ENCODE results near the gene RIF1. TPM values are rescaled to one million over a fixed set of nuclear protein-coding genes. Genes with fewer than 3 reads are reported as not detected.
A peak's percentile ranks its signal among the peaks of the same experiment; 100 is the strongest.
"Not testable (repeated sequence)": the region's sequence is repeated elsewhere in the genome, so short reads cannot be mapped to it uniquely, and the experiment has no call there.

The RIF1 gene
- total RNA-seq, 2 donors from 2014 or later, result 27.8 to 34.2 TPM

DNA sequence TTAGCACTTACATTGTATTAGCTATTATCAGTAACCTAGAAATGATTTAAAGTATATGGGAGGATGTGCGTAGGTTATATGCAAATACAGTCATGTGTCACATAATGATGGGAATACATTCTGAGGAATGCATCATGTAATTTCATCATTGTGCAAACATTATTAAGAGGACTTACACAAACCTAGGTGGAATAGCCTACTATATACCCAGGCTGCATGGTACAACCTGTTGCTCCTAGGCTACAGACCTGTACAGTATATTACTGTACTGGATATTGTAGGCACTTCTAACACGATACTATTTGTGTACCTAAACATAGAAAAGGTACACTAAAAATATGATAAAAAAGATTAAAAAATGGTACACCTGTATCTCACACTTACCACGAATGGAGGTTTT is 7.9 kb downstream of the RIF1 start:
- DNase-seq, result no peak
- no peaks in the 10 kb centered on the region for H3K4me1 ChIP-seq
- intact Hi-C loops (cut with DNase I), result no loop called here
- H3K4me3 ChIP-seq, result no peak overlapping the region
- H3K9ac ChIP-seq (ENCODE audit: low read depth in 2 of 2, low read length in 2 of 2), result no peak overlapping the region
- no peaks in the 10 kb centered on the region for H3K27me3 ChIP-seq
- H3K36me3 ChIP-seq, result no peaks in the 10 kb centered on the region
- TF ChIP-seq, protein P1, sequence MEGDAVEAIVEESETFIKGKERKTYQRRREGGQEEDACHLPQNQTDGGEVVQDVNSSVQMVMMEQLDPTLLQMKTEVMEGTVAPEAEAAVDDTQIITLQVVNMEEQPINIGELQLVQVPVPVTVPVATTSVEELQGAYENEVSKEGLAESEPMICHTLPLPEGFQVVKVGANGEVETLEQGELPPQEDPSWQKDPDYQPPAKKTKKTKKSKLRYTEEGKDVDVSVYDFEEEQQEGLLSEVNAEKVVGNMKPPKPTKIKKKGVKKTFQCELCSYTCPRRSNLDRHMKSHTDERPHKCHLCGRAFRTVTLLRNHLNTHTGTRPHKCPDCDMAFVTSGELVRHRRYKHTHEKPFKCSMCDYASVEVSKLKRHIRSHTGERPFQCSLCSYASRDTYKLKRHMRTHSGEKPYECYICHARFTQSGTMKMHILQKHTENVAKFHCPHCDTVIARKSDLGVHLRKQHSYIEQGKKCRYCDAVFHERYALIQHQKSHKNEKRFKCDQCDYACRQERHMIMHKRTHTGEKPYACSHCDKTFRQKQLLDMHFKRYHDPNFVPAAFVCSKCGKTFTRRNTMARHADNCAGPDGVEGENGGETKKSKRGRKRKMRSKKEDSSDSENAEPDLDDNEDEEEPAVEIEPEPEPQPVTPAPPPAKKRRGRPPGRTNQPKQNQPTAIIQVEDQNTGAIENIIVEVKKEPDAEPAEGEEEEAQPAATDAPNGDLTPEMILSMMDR (IDR thresholded peaks at IDR 0.05), result no peak
- no peak overlapping the region for H3K27ac ChIP-seq
- H3K9me3 ChIP-seq, result no peaks in the 10 kb centered on the region

DNA sequence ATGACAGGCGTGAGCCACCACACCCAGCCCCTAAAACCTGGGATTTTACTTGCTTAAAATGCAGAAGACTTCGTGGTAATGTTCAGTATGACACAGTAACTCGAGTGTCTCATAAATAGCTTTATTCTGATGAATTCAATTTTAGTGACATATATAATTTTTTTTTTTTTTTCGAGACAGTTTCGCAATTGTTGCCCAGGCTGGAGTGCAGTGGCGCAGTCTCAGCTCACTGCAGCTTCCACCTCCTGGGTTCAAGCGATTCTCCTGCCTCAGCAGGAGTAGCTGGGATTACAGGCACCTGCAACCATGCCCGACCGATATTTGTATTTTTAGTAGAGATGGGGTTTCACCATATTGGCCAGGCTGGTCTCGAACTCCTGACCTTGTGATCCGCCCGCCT is 12.0 kb downstream of the RIF1 start:
- H3K4me1 ChIP-seq; H3K9ac ChIP-seq (ENCODE audit: low read depth in 2 of 2, low read length in 2 of 2); H3K36me3 ChIP-seq; H3K9me3 ChIP-seq; intact Hi-C loops (cut with DNase I); H3K27me3 ChIP-seq; H3K4me3 ChIP-seq; DNase-seq; H3K27ac ChIP-seq: not testable (repeated sequence)

DNA sequence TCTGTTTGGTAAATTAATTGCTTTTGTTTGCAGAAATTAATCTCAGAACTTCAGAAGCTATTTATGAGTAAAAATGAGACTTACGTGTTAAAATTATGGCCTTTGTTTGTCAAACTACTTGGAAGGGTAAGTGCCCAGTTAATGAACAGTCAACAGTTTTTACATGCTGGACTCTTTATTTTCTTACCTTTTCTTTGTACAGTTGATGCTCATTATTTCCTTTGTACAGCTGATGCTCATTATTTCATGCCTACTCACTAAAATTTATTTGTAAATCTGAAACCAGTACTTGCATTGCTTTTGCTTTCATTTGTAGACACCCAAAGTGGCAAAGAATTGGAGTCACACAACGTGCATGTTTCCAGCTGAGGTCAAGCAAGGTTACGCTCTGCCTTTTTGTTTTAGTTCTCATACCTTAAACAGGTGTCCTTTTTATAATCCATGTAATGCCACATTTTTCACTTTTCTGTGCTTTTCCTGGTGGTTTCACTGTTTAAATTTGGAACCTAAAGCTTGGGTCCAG is 13.3 kb downstream of the RIF1 start:
- intact Hi-C loops (cut with DNase I), result no loop called here
- H3K9me3 ChIP-seq, result no peaks in the 10 kb centered on the region
- DNase-seq, result no peak
- H3K27me3 ChIP-seq, result no peaks in the 10 kb centered on the region
- H3K36me3 ChIP-seq, result no peaks in the 10 kb centered on the region
- TF ChIP-seq, protein P1 (IDR thresholded peaks at IDR 0.05), result no peak
- no peaks in the 10 kb centered on the region for H3K4me1 ChIP-seq
- no peak overlapping the region for H3K9ac ChIP-seq (ENCODE audit: low read depth in 2 of 2, low read length in 2 of 2)
- no peak overlapping the region for H3K4me3 ChIP-seq
- no peak overlapping the region for H3K27ac ChIP-seq

DNA sequence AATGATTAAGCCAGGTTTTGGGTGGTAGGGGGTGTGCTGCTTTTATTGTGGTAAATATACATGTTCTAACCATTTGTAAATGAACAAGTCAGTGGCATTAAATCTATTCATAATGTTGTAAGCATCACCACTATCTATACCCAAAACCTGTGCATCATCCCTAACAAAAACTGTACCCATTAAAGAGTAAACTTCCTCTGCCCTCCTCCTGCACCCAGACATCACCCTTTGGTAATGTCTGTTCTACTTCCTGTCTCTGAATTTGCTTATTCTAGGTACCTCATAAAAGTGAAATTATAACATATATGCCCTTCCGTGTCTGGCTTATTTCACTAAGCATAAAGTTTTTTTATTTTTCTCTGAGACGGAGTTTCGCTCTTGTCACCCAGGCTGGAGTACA is 14.1 kb downstream of the RIF1 start:
- DNase-seq, result no peak
- H3K4me1 ChIP-seq, result no peaks in the 10 kb centered on the region

DNA sequence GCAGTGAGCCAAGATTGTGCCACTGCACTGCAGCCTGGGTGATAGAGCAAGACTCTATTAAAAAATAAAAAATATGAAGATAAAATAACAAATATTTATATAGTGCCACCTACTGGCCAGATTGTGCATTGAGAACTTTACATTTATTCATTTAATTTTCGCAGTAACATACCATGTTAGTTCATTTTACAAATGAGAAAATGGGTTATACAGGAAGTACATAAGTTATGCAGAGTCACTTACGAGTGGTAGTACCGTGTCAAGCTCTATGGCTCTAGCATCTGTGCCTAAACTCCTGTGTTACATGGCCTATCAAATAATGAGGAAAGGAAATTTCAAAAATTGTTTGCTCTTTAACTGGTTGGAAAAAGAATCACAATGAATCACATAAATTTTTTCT is 27.9 kb downstream of the RIF1 start:
- Histone ChIP-seq H3K27me3 (no peaks in the 10 kb centered on the region), H3K4me1 (peaks cover 3% of the 10 kb centered on the region), H3K36me3 (peaks cover 10% of the 10 kb centered on the region), H3K4me3 (no peak overlapping the region), H3K27ac (peak overlapping the region; percentile 45), H3K9me3 (no peaks in the 10 kb centered on the region), H3K9ac (ENCODE audit: low read depth in 2 of 2, low read length in 2 of 2) (no peak overlapping the region)
- TF ChIP-seq, protein P1 (IDR thresholded peaks at IDR 0.05), result peak; percentile 79
- intact Hi-C loops (cut with DNase I), result loop anchor here (10.0 kb wide), 1 partner anchor 173 kb away; the partner anchor contains the start of gene RBM43
- no peak for DNase-seq

More for the DNA sequence above, 14.1 kb downstream of the RIF1 start:
- intact Hi-C loops (cut with DNase I), result no loop called here
- no peaks in the 10 kb centered on the region for H3K9me3 ChIP-seq
- no peak overlapping the region for H3K9ac ChIP-seq (ENCODE audit: low read depth in 2 of 2, low read length in 2 of 2)
- no peaks in the 10 kb centered on the region for H3K36me3 ChIP-seq
- TF ChIP-seq, protein P1 (IDR thresholded peaks at IDR 0.05), result no peak
- no peaks in the 10 kb centered on the region for H3K27me3 ChIP-seq
- no peak overlapping the region for H3K4me3 ChIP-seq
- H3K27ac ChIP-seq, result no peak overlapping the region

DNA sequence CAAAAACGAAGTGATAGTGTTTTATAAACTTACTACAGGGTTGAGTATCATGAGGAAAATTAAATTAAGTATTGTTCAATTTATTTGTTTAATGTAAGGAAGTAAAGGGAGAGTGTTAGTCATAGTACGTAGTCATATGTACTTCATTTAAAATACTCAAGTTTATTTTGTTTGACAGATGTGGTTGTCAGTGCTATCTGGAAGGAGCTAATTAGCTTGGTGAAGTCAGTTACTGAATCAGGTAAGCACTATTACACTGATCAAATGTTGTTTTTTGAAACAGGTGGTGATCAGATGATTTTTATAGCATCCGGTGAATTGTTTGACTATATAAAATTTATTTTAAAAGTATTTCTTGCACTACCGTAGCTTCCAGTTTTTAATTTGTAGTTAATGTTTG is 28.8 kb downstream of the RIF1 start:
- H3K4me1 ChIP-seq, result peaks cover 3% of the 10 kb centered on the region
- H3K9ac ChIP-seq (ENCODE audit: low read depth in 2 of 2, low read length in 2 of 2), result peak overlapping the region in 1 of 2 donors; percentile 9
- TF ChIP-seq, protein P1 (IDR thresholded peaks at IDR 0.05), result no peak
- no peak for DNase-seq
- no peaks in the 10 kb centered on the region for H3K27me3 ChIP-seq
- H3K4me3 ChIP-seq, result no peak overlapping the region
- H3K27ac ChIP-seq, result peak overlapping the region; percentile 45
- intact Hi-C loops (cut with DNase I), result loop anchor here (10.0 kb wide), 1 partner anchor 174 kb away; the partner anchor contains the start of gene RBM43
- H3K9me3 ChIP-seq, result no peaks in the 10 kb centered on the region
- H3K36me3 ChIP-seq, result peaks cover 10% of the 10 kb centered on the region

Data from colonic mucosa (tissue), 4 donors.